Bone marrow (tissue), 2 donors: ENCODE results near the gene ATG2A.
A peak's percentile ranks its signal among the peaks of the same experiment; 100 is the strongest.

Experiments used
- DNase-seq, 2 donors: peaks; one replicate each; lab custom pipeline; 2025; lab: John Stamatoyannopoulos, UW

Gene ATG2A

GRCh38 chr11:64902102-64902900 lies 14.7 kb downstream of the ATG2A start:
- DNase-seq, result no peak

GRCh38 chr11:64900774-64901173 lies 16.2 kb downstream of the ATG2A start:
- DNase-seq, result no peak

GRCh38 chr11:64900263-64900678 lies 16.7 kb downstream of the ATG2A start:
- DNase-seq, result no peak

DNA sequence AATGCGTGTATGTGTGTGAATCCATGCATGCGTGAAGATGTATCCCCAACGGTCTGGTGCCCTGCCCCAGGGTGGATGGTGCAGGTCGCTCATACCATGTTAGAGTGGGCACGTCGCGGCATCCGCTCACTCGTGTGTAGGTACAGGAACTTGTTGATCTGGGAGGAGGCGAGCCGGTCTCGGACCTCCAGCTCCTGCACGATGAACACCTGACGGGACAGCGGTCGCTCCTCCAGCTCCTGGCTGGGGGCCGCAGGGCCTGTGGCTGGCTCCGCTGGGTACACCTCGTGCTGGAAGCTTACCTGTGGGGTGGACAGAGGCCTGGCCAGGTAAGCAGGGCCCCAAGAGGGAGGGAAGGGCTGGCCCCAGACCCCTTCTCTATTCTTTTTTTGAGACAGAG lies 18.5 kb downstream of the ATG2A start:
- DNase-seq, result no peak

DNA sequence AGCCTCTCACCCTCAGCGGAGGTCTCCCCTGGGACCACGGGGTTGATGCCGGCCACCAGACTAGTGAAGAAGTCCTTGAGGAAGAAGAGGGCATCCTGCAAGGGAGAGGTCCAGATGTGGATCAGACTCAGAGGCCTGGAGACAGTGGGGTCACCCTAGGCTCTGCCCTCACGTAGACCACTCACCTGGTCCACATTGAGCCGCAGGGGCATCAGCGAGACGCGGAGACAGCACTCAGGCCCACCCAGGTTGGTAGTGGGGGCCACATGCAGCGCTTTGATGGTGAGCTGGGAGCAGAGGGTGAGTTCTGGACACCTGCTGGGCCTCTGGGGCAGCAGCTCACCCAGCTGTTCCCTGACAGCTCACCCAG lies 18.9 kb downstream of the ATG2A start:
- no peak for DNase-seq

GRCh38 chr11:64897381-64898075 lies 19.5 kb downstream of the ATG2A start:
- DNase-seq, result no peak

DNA sequence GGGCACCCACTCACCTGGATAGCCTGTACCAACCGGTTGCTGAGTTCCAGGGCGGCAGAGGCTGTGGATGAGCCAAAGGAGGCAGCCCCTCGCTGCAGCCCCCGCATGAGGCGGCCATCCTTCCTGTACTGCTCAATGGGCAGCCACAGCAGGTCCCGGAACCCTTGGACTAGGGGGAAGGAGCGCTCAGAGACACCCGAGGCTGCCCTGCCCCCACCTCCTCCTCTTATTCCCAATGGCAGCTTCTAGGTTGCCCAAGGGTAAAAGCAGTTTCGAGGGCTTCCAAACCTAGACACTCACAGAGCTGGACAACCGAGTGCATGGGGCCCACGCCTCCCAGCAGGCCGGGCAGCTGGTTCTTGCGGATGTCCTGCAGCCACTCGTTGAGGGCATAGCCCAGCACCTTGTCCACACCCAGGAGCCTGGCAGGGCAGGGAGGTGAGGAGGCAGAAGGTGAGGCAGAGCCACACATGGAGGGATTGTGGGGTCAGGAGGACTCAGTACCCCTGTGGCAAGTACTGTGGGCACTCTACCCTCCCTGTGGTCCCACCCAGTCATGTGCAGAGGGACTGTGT lies 20.5 kb downstream of the ATG2A start:
- DNase-seq, result no peak

DNA sequence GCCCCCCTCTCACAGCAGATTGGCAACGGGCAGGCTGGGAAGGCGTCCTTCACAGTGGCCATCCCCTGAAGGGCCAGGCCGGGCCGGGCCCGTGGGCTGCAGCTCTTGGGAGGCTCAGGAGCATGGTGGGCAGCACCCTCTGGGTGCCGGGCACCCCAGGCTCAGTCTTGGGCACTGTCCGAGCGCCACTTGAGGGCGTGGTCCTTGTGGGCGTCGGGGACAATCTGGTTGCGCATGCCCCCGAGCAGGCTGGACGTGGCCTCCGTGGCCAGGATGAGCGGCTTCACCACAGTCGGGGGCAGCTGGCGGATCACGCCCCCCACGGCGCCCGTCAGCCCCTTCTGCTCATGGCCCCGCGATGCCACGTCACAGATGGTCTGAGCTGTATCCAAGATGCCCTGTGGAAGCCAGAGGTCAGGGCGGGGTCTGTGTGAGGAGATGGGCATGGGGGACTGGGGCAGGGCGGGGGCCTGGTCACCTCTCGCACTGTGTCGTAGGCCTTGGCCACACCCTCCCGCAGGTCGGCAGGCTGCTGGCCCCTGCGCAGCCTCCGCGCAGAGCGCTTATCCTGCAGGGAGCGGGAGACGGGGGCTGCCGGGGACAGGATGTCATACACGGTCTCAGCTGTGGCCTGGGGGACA lies 22.1 kb downstream of the ATG2A start:
- no peak for DNase-seq

DNA sequence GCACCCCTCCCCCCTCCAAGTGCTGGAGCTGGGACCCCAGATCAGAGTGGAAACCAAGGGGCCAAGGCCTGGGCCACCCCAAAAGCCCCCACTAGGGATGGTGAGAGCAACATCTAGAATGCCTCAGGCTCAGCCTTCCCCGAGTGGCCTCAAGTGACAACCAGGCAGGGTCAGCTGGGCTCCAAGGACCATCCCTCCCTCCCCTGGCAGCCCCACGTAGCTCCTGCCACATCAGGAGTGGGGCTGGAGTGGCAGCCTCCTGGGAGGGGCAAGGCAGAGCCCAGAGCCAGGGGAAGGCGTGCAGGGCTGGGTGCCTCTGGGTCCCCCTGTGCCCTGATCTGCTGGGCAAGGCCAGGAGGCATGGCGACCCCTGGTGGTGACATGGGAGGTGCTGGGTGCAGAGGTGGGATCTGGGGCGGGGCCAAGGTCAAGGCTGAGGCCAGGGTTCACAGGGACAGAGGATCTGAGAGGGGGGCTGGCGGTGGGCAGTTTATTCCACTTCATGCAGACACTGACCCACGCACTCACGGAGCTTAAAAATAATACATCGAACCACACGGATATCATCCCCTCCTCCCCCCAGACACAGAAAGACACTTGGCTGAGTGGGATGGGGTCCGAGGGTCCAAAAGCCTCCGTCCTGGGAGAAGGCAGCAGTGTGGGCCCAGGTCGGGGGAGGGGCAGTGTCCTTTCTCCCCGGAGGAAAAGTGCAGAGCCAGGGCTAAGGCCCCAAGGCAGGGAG lies 22.8 kb downstream of the ATG2A start:
- DNase-seq, result peak; percentile 70 to 81

GRCh38 chr11:64893194-64894069 lies 23.6 kb downstream of the ATG2A start:
- no peak for DNase-seq

DNA sequence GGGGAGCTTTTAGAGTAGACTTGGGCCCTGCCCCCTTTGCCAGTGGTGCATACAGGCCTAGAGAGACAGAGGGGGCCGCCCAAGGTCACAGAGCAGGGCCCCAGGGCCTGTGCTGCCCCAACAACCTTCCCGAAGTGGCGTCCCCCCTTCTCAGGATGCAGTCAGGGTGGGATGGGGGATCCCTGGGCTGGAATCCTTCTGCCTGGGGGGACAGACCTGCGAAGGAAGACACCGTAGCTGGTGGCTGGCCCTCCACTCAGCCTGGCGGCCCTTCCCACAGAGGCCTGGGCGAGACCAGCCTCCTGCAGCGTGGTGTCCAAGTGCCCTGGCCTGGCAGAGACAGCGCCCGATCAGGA lies 24.2 kb downstream of the ATG2A start:
- no peak for DNase-seq

DNA sequence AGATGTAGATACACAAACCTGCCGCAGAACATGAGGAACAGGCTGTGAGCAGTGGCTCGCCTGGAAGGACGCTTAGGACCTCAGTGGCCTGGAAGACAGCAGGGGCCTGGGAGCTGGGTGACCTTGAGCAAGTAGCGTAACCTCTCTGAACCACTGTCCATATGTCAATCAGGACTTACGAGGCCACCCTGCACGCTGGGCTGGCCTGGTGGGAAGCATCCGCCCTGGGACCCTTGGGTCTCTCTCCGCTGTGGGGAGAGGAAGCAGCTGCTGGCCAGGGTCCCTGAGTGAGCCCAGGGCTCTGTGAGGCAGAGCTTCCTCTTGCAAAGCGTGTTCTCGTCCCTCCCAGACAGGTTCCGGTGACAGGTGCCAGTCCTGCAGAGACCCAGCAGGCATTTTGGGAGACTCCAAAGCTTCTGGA lies 24.6 kb downstream of the ATG2A start:
- DNase-seq, result no peak

DNA sequence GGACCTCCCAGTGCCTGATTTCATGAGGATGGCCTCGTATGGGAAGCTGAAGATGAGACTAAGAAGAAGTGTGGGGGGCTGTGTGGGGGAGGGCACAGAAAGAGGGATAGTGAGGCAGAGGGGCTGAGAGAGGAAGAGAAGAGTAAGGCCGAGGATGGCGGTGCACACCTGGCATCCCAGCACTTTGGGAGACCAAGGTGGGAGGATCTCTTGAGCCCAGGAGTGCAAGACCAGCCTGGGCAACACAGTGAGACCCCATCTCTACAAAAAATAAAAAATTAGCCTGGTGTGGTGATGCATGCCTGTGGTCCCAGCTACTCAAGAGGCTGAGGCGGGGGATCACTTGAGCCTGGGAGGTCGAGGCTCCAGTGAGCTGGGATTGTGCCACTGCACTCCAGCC lies 25.1 kb downstream of the ATG2A start:
- DNase-seq, result no peak

DNA sequence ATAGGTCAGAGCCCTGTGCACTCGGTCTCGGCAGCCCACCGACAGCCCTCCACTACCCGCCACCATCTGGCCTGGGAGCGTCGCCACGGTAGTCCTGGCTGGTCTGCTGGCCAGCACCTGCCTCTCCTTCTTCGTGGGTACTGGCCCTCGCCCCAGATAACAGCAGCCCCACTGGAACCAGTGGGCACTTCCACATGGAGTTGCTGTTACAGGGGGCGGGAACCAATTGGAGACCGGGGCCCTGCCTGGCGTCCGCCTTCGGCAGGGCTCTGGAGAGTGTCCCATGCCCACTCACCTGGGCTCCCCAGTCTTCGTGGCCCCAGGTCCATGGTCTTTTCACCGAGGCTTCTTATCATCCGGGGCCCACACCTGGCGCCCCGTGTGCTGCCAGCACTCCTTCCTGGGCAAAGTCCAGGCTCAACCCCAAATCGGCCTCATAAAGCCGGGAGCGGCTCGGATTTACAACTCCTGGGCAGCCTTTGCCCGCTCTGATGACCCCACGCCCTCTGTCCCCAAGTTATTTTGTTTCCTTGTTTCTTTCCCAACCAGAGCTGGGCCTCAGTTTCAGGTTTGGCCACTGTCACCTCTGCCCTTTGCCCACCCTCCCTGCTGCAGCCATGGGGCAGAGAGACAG lies 25.7 kb downstream of the ATG2A start:
- no peak for DNase-seq

- no peak for DNase-seq
These were observed 26.5 kb downstream of the ATG2A start for GRCh38 chr11:64890522-64890939.

GRCh38 chr11:64888729-64889511 lies 28.1 kb downstream of the ATG2A start:
- no peak for DNase-seq

GRCh38 chr11:64888406-64888728 lies 28.6 kb downstream of the ATG2A start:
- no peak for DNase-seq

DNA sequence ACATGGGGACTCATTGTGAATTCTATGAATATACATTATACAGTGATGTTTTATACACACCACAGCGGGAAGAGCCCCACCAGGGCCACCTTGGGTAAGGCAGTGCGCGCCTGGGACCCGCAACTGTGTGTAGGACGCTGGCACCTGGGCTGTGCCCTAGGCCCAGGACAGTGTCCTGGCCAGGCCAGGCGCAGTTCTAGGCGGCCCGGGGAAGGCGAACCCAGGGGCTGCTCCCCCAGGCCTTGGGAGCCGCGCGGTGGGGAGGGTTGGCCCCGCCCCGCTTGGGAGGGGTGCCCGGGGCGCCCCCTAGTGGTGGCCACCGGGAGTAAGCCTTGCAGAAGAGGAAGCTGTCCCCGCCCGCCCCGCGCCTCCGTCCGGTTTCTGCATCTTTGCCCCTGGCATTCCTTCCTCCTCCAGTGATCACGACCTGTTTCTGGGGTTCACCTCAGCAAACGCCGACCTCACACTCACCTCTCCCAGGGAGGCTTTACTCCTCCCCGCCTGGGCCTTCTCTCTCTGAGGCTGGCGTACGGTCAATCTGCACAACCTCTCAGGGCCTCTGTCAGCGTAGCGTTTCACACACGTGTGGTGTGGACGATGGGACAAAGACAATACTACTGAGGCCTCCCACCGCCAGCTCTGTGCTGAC lies 29.1 kb downstream of the ATG2A start:
- peak; percentile 57 to 68 for DNase-seq

GRCh38 chr11:64887234-64887756 lies 29.7 kb downstream of the ATG2A start:
- DNase-seq, result no peak
